ENCODE data around the gene GAL3ST3.
A peak's percentile ranks its signal among the peaks of the same experiment; 100 is the strongest.
"Not testable (repeated sequence)": the region's sequence is repeated elsewhere in the genome, so short reads cannot be mapped to it uniquely, and the experiment has no call there.

Gene GAL3ST3

DNA sequence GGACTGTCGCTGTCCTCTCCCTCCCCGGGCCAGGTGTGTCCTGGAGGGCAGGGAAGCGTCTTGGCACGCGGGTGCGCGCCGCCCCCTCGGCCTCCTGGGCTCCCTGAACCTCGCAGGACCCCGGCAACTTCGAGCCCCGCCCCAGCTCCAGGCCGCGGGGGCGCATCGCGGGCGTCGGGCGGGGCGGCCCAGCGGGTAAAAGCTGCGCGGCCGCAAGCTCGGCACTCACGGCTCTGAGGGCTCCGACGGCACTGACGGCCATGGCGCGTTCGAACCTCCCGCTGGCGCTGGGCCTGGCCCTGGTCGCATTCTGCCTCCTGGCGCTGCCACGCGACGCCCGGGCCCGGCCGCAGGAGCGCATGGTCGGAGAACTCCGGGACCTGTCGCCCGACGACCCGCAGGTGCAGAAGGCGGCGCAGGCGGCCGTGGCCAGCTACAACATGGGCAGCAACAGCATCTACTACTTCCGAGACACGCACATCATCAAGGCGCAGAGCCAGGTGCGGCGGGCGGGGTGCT, 37.1 kb downstream of the GAL3ST3 start, which contains the start of gene CST6:
CST6 (plus strand) TSS at position 224 of the 519 bp plus-strand sequence; CDS start at position 261, 37 bp downstream.
- no peak for DNase-seq

DNA sequence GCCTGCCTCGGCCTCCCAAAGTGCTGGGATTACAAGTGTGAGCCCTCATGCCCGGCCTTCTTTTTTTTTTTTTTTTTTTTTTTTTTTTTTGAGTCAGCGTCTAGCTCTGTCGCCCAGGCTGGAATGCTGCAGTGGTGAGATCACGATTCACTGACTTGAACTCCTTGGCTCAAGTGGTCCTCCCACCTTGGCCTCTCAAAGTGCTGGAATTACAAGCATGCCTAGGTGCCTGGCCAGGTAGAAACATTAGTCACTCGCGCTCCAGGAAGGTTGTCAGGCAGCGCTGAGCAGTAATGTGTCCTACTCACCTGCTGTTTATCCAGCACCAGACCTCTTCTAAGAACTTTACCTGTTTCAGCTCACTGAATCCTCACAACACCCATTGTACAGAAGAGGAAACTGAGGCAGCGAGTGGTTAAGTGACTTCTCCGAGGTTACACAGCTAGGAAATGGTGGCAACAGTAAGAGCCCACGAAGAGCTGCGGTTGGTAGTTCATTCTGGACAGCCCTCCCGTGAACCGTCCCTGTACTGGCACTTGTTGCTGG, 37.6 kb downstream of the GAL3ST3 start:
- DNase-seq, result no peak

DNA sequence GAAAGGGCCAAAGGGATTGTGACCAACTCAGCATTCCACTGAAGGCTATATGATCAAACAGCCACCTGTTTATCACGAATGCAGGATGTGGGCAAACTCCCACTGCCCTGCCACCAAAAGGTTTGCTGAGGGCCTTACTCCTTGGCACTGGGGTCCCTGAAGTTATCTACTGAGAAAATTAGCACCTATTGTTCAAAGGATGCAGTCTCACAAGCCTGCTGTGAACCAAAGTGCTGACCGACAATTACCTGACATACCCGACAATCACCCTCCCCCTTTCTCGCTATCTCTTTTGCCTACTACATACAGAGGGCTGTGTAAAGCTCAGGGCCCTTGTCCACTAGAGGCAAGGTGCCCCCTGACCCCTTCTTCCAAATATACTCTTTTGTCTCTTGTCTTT, 38.9 kb downstream of the GAL3ST3 start:
- DNase-seq, result not testable (repeated sequence)

DNA sequence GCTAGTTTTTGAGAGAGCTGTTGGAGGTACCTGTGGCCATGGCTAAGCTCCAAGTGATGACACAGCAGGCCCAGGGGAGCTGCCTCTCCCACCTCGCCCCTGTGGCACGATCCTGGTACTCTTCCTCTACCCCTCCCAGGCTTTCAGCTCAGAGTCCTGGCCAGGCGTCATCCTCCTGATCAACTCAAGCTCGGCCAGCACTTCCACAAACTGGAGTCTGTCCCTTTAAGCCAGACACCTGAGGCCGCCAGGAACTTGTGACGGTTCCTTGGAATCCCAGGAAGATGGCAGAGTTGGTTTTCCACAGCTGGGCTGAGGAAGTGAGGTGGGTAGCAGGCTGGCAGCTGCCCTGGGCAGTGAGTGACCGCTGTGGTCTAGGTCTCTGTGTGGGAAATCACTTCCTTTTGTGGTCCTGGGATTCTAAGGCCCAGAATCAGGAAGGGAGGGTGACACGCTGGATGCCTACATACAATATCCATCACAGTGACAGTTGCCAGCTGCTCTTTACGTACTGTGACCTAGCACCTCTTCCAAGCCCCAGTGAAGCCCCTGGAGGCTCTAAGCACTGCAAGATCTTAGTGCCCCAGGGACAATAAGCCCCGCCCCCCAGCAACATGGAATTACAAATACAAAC, 40.4 kb downstream of the GAL3ST3 start:
- DNase-seq, result no peak

DNA sequence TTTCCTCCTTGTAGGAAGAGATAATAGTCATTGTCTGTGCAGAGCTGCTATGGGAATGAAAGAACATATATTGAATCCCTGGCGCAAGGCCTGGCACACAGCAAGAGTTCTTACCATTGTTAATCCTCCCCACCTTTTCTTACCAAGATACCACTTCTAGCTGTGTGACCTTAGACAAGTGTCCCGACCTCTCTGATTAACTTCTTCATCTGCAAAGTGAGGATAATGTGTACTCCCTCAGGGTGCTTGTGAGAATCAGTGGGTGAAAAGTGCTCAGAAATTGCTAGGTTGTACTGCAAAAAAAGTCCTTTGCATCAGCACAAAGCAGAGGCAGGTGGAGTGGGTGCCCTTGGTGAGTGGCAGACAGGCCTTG, 40.9 kb downstream of the GAL3ST3 start:
- no peak for DNase-seq

DNA sequence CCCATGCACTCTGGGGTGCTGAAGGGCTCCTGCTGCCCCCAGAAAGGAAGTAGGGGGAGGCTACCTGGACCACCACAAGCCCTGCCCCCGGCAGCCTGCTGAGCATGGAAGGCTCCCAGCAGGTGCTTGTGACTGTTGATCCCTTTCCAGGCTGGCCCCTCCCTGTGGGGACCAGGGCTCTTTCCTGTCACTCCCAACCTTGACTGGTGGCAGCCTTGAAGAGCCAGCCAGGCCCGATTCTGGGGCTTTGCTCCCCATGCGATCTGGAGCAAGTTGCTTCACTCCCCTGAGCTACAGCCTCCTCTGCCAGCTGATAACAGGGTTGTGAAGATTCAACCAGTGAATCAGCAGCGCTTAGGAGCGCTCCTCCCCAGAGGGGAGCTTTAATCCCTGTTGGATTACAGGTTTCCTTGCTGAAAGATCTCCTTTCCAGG, 41.7 kb downstream of the GAL3ST3 start:
- DNase-seq, result no peak

DNA sequence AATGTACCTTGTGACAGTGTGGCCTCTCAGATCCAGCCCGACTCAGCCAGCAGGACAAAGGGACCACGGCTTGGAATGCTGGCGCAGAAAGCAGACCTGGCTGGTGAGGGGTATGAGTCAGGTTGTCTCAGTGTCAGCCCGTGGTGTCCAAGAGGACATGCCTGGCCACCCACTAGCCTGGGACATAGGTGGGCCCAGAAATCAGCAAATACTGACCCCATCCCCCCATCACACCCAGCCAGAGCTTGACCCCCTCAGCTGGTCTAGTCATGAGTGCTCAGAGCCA, 42.1 kb downstream of the GAL3ST3 start:
- no peak for DNase-seq

DNA sequence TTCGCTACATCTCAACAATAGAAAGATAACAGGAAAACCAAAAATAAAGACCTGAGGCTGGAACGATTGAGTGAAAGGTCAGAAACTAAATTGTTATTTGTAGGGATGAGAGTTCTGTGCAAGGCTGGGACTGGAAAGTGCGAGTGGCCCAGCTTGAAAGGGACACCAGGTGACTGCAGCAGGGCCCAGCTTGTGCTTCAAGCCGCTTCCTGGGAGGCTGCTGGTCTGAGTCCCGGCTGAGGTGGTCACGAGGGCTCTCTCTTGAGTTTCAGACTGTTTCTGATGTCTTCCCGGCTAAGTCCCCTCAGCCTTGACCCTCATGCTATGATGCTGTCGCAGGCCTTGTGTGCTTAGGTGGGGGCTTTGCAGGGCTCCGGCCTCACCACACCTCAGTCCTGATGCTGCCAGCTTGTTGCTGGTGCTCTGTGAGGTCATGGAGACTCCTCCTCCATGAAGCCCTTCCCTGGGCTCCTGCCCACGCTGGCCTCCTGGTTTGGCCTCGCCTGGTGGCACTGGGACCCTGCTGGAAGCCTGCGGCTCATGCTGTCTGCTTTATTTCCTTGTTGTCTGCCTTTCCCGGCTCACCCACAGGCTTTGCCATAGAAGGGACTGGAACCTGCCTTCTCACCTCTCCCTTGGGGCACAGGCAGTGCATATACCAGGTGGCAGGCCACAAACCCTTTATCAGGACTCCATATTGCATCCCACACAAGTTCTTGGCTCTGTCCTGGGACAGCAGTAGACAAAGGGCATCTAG, 42.6 kb downstream of the GAL3ST3 start:
- DNase-seq, result no peak

DNA sequence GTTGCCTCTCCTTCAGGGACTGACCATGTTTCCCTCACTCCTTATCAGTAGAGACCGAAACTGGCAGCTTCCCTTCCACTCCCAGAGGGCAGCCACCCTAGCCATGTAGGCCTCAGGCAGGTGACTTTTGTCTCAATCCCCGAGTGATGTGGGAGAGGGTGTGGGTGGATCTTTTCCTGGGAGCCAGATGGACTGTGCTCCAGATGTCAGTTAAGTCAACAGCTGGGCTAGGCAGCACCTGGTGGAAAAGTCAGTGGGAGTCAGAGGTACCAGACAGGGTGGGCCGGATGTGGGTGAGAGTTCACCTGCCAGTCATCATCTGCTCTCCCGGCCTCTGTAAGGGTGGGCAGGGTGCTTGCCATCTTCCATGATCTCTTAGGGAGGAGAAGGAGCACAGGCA, 44.8 kb downstream of the GAL3ST3 start:
- DNase-seq, result no peak

DNA sequence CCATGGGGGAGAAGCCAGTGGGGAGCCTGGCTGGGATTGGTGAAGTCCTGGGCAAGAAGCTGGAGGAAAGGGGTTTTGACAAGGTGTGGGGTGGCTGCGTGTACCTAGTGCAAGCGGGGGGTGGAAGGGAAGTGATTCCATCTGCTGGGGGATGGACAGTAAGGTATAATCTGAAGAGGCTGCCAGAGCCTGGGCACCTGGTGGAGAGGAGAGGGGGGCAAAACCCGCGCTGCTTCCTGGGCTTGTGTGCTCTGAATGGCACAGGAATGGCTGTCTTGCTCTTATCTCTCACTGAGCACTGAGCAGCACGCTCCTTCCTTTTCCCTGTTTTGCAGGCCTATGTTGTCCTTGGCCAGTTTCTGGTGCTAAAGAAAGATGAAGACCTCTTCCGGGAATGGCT, 45.7 kb downstream of the GAL3ST3 start:
- DNase-seq, result no peak

DNA sequence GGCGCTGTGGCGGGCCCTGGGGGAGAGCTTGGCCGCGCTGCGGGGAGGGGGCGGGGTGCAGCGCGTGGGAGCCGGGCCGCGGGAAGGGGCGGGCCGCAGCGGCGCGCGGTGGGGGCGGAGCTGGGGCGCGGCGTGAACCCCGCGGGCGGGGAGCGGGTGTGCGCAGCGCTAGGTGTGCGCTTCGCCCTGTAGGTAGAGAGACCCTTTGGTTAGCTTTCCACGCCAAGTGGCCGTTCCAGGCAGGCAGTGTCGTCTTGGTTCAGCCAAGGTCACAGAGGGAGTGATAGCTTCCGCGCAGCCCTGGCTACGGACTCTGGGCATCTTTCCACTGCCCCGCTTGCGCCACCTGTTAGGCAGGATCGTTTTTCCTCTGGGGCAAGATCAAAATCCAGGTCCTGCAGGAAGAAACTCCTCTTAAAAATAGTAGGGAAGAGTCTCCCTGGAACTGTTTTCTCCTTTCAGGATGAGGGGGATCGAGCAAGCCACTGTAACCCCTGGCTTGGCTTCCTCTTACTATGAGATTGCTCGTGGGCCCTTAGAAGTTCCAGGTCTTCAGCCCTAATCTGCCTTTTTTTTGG, 46.2 kb downstream of the GAL3ST3 start:
- peak; percentile 84 for DNase-seq

DNA sequence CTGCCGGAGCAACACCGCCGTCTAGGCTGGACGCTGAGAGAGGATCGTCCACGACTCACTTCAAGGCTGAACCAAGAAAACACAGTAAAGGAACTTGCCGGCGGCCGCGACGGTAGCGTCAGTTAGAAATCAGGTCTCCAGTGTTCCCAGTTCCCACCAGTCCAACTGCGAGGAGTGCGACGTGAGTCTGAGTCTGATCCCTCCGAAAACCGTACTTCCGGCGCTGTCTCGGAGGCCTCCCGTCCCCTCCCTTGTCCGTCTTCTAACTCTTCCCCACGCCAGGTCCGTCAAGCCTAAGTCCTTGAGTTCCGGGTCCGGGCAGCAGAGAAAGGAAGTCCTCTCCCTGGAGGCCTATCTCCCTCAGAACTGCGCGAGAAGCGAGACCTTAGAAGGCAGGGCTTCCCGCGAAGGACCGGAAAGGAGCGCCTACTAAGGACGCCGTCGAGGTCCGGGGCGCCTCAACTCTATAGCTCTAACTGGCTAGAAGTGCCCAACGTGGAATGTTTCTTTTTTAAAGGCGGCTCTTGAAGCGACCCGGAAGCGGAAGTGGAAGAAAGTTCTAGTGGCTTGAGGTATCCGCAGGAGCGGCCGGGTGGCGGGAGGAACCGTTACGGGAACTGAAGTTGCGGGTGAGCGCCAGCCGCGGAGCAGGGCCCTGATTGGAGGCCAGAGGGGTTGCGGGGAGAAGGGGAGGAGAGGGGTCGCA, 46.9 kb downstream of the GAL3ST3 start, which contains the start of the genes BANF1 and EIF1AD:
BANF1 (plus strand) TSS at position 562 of the 706 bp plus-strand sequence. CDS start 748 bp downstream, outside the sequence.
EIF1AD (minus strand) TSS at position 216 of the 706 bp plus-strand sequence. CDS start 1,768 bp downstream, outside the sequence.
- DNase-seq, result peak; percentile 100

DNA sequence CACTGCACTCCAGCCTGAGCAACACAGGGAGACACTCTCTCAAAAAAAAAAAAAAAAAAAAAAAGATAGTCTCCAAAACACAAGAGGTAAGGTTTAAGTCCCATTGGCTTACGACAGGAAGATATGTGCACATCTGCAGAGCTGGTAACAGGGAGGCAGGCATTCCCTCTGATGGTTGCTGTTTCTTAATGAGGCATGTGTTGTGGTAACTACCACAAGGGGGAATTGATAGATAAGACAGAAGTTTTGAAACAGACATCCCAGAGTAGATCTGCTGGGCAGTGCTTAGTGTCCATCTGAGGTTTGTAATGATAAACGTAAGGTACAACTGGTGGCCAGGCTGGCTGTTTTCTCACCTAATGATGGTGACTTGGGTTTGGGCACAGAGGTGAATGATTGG, 51.7 kb downstream of the GAL3ST3 start:
- DNase-seq, result no peak

DNA sequence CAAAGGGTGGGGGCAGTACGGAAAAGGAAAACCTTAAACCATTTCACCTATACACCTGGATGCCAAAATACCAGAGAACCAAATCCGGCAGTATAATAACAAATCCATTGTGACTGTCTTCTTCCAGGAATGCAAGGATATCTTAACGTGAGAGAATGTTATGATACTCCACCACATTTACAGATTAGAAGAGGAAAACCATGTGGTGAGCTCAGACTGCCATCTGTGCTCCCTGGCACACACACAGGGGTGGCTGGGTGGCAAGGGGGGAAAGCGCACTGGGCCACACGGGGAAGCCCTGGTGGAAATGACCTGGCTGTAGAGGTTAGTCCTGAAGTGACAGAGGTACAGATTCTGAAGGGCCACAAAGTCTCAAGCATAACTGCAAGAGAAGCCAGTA, 56.9 kb downstream of the GAL3ST3 start:
- DNase-seq, result no peak

All from KG1 (cell line).